ENCODE measurements around the gene TRAP1. TPM values are rescaled to one million over a fixed set of nuclear protein-coding genes. Genes with fewer than 3 reads are reported as not detected.

The TRAP1 gene
- total RNA-seq, 1 experiment from 2014 or later, result 416 TPM

- Histone ChIP-seq H3K4me2 (ENCODE audit: low read length) (peak overlapping the region; percentile 69; the same call in 1 of the 2 replicates), H3K4me3 (replicated peaks in 1 of 2; ENCODE audit: low read depth in 1 of 2, low read length in 2 of 2) (no peak overlapping the region), H3K9me3 (ENCODE audit: control insufficient read depth in 1 of 2, insufficient read depth in 1 of 2, low read depth in 1 of 2, low read length in 2 of 2) (no peaks in the 10 kb centered on the region), H4K20me1 (ENCODE audit: insufficient read depth) (no peaks in the 10 kb centered on the region), H3K79me2 (ENCODE audit: insufficient read depth, low read length) (no peaks in the 10 kb centered on the region), H3K27ac (ENCODE audit: low read depth, low read length) (no peak overlapping the region; the same call in 1 of the 2 replicates), H3K36me3 (ENCODE audit: control insufficient read depth in 1 of 2, insufficient read depth in 2 of 2, low read length in 2 of 2) (no peaks in the 10 kb centered on the region), H2AFZ (ENCODE audit: low read depth, low read length, poor library complexity, severe bottlenecking) (no peak overlapping the region), H3K4me1 (ENCODE audit: control insufficient read depth in 1 of 2, insufficient read depth in 2 of 2, low read length in 2 of 2) (peaks cover 43 to 45% of the 10 kb centered on the region in 2 experiments), H3K9ac (ENCODE audit: low read length) (no peak overlapping the region), H3K27me3 (ENCODE audit: insufficient read depth, low read length) (no peaks in the 10 kb centered on the region), H3K9me2 (ENCODE audit: insufficient read depth) (no peaks in the 10 kb centered on the region)
- no peak for DNase-seq (ENCODE audit: low read depth, low spot score)
- TF ChIP-seq SRF (IDR thresholded peaks at IDR 0.05; ENCODE audit: low read depth) (no peak), ZNF274 (IDR thresholded peaks at IDR 0.05; ENCODE audit: low read depth, low read length) (no peak)
- ATAC-seq, result no peak
- CTCF ChIA-PET, result no interaction called here
- intact Hi-C loops (cut with micrococcal nuclease), result no loop called here
- POLR2A ChIA-PET, result no interaction called here
- RAD21 ChIA-PET (ENCODE audit: low non-redundant PET in 1 of 2, low total read pairs in 2 of 2, uncharacterized antibody in 2 of 2, unreplicated experiment in 2 of 2), result no interaction called here
- BruUV-seq (replicated peaks), result no TSS peak
Measured at GRCh38 chr16:3641801-3642396, 75.4 kb downstream of the TRAP1 start.

- TF ChIP-seq, protein P1, sequence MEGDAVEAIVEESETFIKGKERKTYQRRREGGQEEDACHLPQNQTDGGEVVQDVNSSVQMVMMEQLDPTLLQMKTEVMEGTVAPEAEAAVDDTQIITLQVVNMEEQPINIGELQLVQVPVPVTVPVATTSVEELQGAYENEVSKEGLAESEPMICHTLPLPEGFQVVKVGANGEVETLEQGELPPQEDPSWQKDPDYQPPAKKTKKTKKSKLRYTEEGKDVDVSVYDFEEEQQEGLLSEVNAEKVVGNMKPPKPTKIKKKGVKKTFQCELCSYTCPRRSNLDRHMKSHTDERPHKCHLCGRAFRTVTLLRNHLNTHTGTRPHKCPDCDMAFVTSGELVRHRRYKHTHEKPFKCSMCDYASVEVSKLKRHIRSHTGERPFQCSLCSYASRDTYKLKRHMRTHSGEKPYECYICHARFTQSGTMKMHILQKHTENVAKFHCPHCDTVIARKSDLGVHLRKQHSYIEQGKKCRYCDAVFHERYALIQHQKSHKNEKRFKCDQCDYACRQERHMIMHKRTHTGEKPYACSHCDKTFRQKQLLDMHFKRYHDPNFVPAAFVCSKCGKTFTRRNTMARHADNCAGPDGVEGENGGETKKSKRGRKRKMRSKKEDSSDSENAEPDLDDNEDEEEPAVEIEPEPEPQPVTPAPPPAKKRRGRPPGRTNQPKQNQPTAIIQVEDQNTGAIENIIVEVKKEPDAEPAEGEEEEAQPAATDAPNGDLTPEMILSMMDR (IDR thresholded peaks at IDR 0.05 in 2 of 3, conservative IDR thresholded peaks at IDR 0.05 in 1 of 3; ENCODE audit: borderline replicate concordance in 1 of 3, insufficient read depth in 1 of 3, low read depth in 2 of 3, low read length in 2 of 3), result no peak
- TF ChIP-seq, protein P2, sequence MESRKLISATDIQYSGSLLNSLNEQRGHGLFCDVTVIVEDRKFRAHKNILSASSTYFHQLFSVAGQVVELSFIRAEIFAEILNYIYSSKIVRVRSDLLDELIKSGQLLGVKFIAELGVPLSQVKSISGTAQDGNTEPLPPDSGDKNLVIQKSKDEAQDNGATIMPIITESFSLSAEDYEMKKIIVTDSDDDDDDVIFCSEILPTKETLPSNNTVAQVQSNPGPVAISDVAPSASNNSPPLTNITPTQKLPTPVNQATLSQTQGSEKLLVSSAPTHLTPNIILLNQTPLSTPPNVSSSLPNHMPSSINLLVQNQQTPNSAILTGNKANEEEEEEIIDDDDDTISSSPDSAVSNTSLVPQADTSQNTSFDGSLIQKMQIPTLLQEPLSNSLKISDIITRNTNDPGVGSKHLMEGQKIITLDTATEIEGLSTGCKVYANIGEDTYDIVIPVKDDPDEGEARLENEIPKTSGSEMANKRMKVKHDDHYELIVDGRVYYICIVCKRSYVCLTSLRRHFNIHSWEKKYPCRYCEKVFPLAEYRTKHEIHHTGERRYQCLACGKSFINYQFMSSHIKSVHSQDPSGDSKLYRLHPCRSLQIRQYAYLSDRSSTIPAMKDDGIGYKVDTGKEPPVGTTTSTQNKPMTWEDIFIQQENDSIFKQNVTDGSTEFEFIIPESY (IDR thresholded peaks at IDR 0.05; ENCODE audit: extremely low read depth, insufficient replicate concordance, low read length), result no peak
- TF ChIP-seq EZH2 (IDR thresholded peaks at IDR 0.05), result no peak
- TF ChIP-seq JUND (IDR thresholded peaks at IDR 0.05), result no peak
- TF ChIP-seq FOSL1 (IDR thresholded peaks at IDR 0.05; ENCODE audit: low read depth), result no peak
- no peak for TF ChIP-seq SP1 (IDR thresholded peaks at IDR 0.05; ENCODE audit: low read depth)
- RAD21 ChIA-PET (ENCODE audit: low non-redundant PET in 1 of 2, low total read pairs in 2 of 2, uncharacterized antibody in 2 of 2, unreplicated experiment in 2 of 2), result no interaction called here
- Histone ChIP-seq H3K9me2 (ENCODE audit: insufficient read depth) (no peaks in the 10 kb centered on the region), H3K9ac (ENCODE audit: low read length) (no peak overlapping the region), H3K27ac (ENCODE audit: low read depth, low read length) (no peak overlapping the region), H4K20me1 (ENCODE audit: insufficient read depth) (no peaks in the 10 kb centered on the region), H3K79me2 (ENCODE audit: insufficient read depth, low read length) (no peaks in the 10 kb centered on the region), H2AFZ (ENCODE audit: low read depth, low read length, poor library complexity, severe bottlenecking) (no peak overlapping the region), H3K4me3 (replicated peaks in 1 of 2; ENCODE audit: low read depth in 1 of 2, low read length in 2 of 2) (no peak overlapping the region), H3K4me2 (ENCODE audit: low read length) (no peak overlapping the region), H3K36me3 (ENCODE audit: control insufficient read depth in 1 of 2, insufficient read depth in 2 of 2, low read length in 2 of 2) (no peaks in the 10 kb centered on the region), H3K4me1 (ENCODE audit: control insufficient read depth in 1 of 2, insufficient read depth in 2 of 2, low read length in 2 of 2) (peaks cover 33 to 35% of the 10 kb centered on the region in 2 experiments), H3K9me3 (ENCODE audit: control insufficient read depth in 1 of 2, insufficient read depth in 1 of 2, low read depth in 1 of 2, low read length in 2 of 2) (no peaks in the 10 kb centered on the region), H3K27me3 (ENCODE audit: insufficient read depth, low read length) (no peaks in the 10 kb centered on the region)
- BruUV-seq (replicated peaks), result no TSS peak
- intact Hi-C loops (cut with micrococcal nuclease), result no loop called here
- CTCF ChIA-PET, result interaction anchor here (0.9 kb wide), 1 partner anchor 13 kb away, joined by 3 read pairs; no protein-coding TSS in a partner anchor
- no peak for ATAC-seq
- POLR2A ChIA-PET, result no interaction called here
- DNase-seq (ENCODE audit: low read depth, low spot score), result no peak
Measured at GRCh38 chr16:3640632-3641501, 76.5 kb downstream of the TRAP1 start.
